GM23248 (cell line): ENCODE data around the gene PRKG2. TPM values are rescaled to one million over a fixed set of nuclear protein-coding genes. Genes with fewer than 3 reads are reported as not detected.

ENCODE experiments used
- DNase-seq: peaks from one replicate; pipeline ENCODE4 v3.0.0-alpha.2; 2015
- H2AFZ ChIP-seq: fragments of 200-600 bp; sonication (generic); 2 replicates; pipeline ENCODE4 v1.6.1; 2016; ENCODE audit warnings: antibody characterized with exemption
- H3F3A ChIP-seq: fragments of 200-600 bp; sonication (generic); 2 replicates; pipeline ENCODE4 v1.6.1; 2016; ENCODE audit warnings: mild to moderate bottlenecking, antibody characterized with exemption, mixed run types; ENCODE audit not compliant: insufficient read depth
- H3K27ac ChIP-seq: fragments of 200-600 bp; sonication (generic); 2 replicates; pipeline ENCODE4 v1.5.1; 2016; ENCODE audit warnings: mild to moderate bottlenecking
- H3K27me3 ChIP-seq: fragments of 200-600 bp; sonication (generic); replicated peaks from 2 replicates; pipeline ENCODE4 v1.6.1; 2016; ENCODE audit warnings: mild to moderate bottlenecking; ENCODE audit not compliant: insufficient read depth
- H3K36me3 ChIP-seq: fragments of 200-600 bp; sonication (generic); 2 replicates; pipeline ENCODE4 v1.6.1; 2016; ENCODE audit warnings: low read depth, mild to moderate bottlenecking
- H3K4me1 ChIP-seq: fragments of 200-600 bp; sonication (generic); 2 replicates; pipeline ENCODE4 v1.6.1; 2016; ENCODE audit warnings: mild to moderate bottlenecking; ENCODE audit not compliant: insufficient read depth
- H3K4me2 ChIP-seq: fragments of 200-600 bp; sonication (generic); one replicate; pipeline ENCODE4 v1.6.1; 2016; ENCODE audit warnings: mild to moderate bottlenecking; ENCODE audit not compliant: unreplicated experiment
- H3K4me3 ChIP-seq: fragments of 200-600 bp; sonication (generic); 2 replicates; pipeline ENCODE4 v1.5.1; 2016; ENCODE audit warnings: mild to moderate bottlenecking
- H3K79me2 ChIP-seq: fragments of 200-600 bp; sonication (generic); 2 replicates; pipeline ENCODE4 v1.6.1; 2016; ENCODE audit warnings: mild to moderate bottlenecking; ENCODE audit not compliant: insufficient read depth
- H3K9ac ChIP-seq: fragments of 200-600 bp; sonication (generic); 2 replicates; pipeline ENCODE4 v1.6.1; 2016; ENCODE audit warnings: mild to moderate bottlenecking
- H3K9me2 ChIP-seq: fragments of 200-600 bp; sonication (generic); 2 replicates; pipeline ENCODE4 v1.6.1; 2016; ENCODE audit warnings: mixed run types, mild to moderate bottlenecking, moderate library complexity; ENCODE audit not compliant: insufficient read depth
- H3K9me3 ChIP-seq: fragments of 200-600 bp; sonication (generic); one replicate; pipeline ENCODE4 v1.6.1; 2017; ENCODE audit warnings: low read depth
- H4K20me1 ChIP-seq: fragments of 200-600 bp; sonication (generic); 2 replicates; pipeline ENCODE4 v1.6.0; 2016; ENCODE audit not compliant: insufficient read depth
- EZH2 ChIP-seq: fragments of 200-600 bp; sonication (generic); IDR thresholded peaks from 2 replicates; pipeline ENCODE4 v1.6.1; 2018; ENCODE audit warnings: antibody characterized with exemption, mild to moderate bottlenecking; ENCODE audit not compliant: insufficient read depth, poor library complexity, severe bottlenecking
- EZH2phosphoT487 ChIP-seq: fragments of 200-600 bp; sonication (generic); IDR thresholded peaks from 2 replicates; pipeline ENCODE4 v1.6.1; 2018; ENCODE audit warnings: antibody characterized with exemption, moderate library complexity, mild to moderate bottlenecking, low read depth; ENCODE audit not compliant: insufficient read depth
- WGBS, 2 experiments: methylation state at CpG; one replicate each; pipeline ENCODE4 v1.1.6; 2015 to 2017; ENCODE audit warnings: low lambda C conversion rate in 2 of 2, low coverage in 1 of 2; ENCODE audit errors: missing lambda C conversion rate in 2 of 2; 5-methylcytosine and 5-hydroxymethylcytosine counted together
- in situ Hi-C: fragments of 300-500 bp; cut with MboI; formaldehyde crosslinking; loops from 2 replicates; pipeline ENCODE4 v1.15.0; 2020
- polyA plus RNA-seq: library from polyadenylated mRNA; unstranded; fragments of >200 nt; fragmentation: Nextera tagmentation; extraction: Ambion mirVana; gene quantifications from 2 replicates; pipeline ENCODE4 v1.2.1, GENCODE V29; 2016
- total RNA-seq: library from RNA; depleted of rRNA; stranded (reverse); fragments of >200 nt; shearing (Covaris generic); gene quantifications from 2 replicates; pipeline ENCODE4 v1.2.3, GENCODE V29; 2014; rRNA removed

PRKG2 gene
- 4.6 and 7.3 TPM in 2 replicates for total RNA-seq
- polyA plus RNA-seq, result 4.7 and 5.4 TPM in 2 replicates

DNA sequence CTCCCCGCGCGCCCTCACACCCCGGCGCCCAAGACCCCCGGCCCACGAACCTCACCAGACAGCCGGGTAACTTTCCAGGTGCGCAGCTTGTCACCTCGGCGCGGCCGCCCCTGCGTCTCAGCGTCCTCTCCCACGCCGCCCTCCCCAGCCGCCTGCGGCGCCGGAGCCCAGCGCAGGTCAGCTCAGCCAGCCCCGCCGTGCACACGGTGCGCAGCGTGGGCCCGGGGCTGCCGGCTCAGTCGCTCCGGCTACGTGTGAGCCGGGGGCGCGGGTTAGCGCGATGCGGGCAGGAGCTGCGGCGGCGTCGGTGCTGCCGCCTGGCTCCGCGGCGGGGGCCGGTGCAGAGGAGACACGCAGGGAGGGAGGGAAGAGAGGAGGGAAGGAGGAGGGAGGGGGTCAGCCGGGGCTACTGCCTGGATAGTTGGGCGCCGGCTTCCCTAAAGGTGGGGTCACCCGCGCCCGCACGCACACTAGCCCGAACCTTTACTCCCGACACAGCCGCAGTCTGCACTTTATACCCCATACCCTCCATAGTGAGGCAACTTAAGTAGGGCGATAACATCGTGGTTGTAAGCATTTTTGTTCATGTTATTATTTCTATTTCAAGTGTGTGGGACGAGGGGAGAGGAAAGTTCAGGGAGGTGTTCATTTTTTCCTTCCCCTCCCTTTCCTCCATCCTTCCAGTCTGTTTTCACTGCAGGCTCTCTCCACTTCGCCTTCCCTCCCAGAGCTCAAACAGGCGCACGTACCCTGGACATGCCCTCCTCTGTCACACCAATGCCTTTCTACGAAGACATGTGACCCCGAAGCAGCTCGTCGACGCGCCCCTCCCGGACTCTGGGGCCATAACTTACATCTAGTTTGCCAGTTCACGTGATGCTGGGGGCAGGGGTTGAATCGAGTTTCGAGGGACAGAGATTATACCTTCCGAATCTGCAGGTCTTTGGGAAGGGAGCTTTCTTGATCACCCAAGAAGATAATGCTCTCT is at the start of gene PRKG2:
PRKG2 (minus strand) TSS at position 342 of the 988 bp plus-strand sequence. CDS start 10,175 bp downstream, outside the sequence.
- WGBS, 2 experiments, result 1 to 2% methylated on average over 52 to 68 of the region's 75 CpGs
- H3K9ac ChIP-seq, result peak within 1 kb of the TSS; percentile 69

DNA sequence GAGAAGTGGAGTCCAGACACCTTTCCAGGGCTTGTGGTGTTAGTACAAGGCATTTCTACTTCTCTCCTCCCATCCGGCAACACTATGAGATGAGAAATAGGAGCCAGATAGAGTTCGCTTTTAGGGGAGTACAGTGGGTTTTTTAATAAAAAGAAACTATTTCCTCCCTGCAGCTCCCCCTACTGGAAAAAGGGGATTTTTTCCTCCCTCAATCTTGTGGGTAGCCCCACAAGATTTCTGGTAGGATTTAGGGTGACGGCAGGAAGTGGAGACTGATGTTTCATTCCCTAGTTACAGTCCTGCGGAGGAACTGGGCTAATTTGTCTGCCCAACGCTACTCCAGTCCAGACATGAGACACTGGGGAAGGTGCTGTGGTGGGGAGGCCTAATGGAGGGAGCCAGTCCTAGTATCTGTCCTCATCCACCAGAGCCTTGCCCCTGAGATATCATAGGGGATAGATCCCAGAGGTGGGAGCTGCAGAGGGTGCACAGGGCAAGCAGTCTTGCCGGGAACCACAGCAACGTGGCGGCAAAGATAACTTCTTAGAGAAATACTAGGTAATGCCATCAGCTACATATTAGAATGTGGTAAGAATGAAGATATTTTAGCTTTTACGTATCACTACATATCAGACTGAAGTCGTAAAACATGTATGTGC is 45.5 kb upstream of the PRKG2 start:
- TF ChIP-seq EZH2phosphoT487, result no peak
- no peak for TF ChIP-seq EZH2
- no peaks in the 10 kb centered on the region for H3K9me2 ChIP-seq
- peak; percentile 13 for DNase-seq
- no peaks in the 10 kb centered on the region for H3K27me3 ChIP-seq
- no peaks in the 10 kb centered on the region for H3K9me3 ChIP-seq
- no peaks in the 10 kb centered on the region for H3K79me2 ChIP-seq
- no peaks in the 10 kb centered on the region for H3K36me3 ChIP-seq
- H3K4me2 ChIP-seq, result no peak overlapping the region
- in situ Hi-C loops, result no loop called here
- no peak overlapping the region for H3K9ac ChIP-seq
- H3K4me1 ChIP-seq, result peaks cover 20% of the 10 kb centered on the region
- WGBS, 2 experiments, result 89 to 92% methylated on average over 10 of the region's 10 CpGs
- H3K4me3 ChIP-seq, result no peak overlapping the region
- H4K20me1 ChIP-seq, result no peaks in the 10 kb centered on the region
- no peak overlapping the region for H3K27ac ChIP-seq
- H2AFZ ChIP-seq, result no peak overlapping the region
- H3F3A ChIP-seq, result peaks cover 19% of the 10 kb centered on the region

More for the DNA sequence above, at the start of gene PRKG2:
- no peaks in the 10 kb centered on the region for H3K36me3 ChIP-seq
- H3F3A ChIP-seq, result peaks cover 26% of the 10 kb centered on the region; the same call in 1 of the 2 replicates
- peak within 1 kb of the TSS; percentile 82 for H2AFZ ChIP-seq
- peak; percentile 64 for DNase-seq
- TF ChIP-seq EZH2phosphoT487 (no peak), EZH2 (no peak)
- peak within 1 kb of the TSS; percentile 96 for H3K4me2 ChIP-seq
- no peaks in the 10 kb centered on the region for H3K9me3 ChIP-seq
- no peaks in the 10 kb centered on the region for H3K9me2 ChIP-seq
- in situ Hi-C loops, result no loop called here
- H3K79me2 ChIP-seq, result peaks cover 21% of the 10 kb centered on the region
- no peaks in the 10 kb centered on the region for H4K20me1 ChIP-seq
- peaks cover 23% of the 10 kb centered on the region; the same call in 1 of the 2 replicates for H3K4me1 ChIP-seq
- H3K4me3 ChIP-seq, result peak within 1 kb of the TSS; percentile 74
- H3K27me3 ChIP-seq, result no peaks in the 10 kb centered on the region
- H3K27ac ChIP-seq, result peak within 1 kb of the TSS; percentile 18; the same call in 1 of the 2 replicates

DNA sequence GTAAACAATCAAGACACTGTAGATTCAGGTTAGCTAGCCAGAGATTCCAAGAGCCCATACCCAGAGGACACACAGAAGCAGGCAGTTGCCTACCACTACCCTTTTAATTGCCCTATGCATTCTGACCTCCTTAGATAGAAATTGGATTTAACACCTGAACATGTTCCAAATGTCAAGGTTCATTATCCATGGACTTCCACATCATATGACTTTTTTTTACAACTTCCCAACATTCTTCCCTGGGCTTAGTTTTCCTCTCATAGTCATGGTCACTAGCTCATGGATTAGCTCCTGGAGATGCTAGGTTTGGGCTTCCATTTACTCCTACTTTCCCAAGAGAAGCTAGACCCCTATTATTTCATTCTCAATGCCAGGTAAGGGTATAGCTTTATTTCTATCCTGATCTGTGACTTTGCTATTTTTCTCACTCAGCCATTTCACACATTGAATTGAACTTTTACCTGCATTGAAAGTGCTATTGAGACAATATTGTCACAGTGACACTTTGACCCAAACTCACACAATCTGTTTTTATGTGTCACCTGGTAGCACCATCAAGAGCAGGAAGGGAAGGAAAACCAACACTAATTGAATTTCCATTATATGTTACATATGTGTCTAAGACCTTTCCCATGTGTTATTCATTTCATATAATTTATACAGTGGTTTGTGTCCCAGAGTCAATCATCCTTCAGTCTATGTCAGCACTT is 44.0 kb upstream of the PRKG2 start:
- no peaks in the 10 kb centered on the region for H4K20me1 ChIP-seq
- H3F3A ChIP-seq, result peaks cover 25% of the 10 kb centered on the region
- no peaks in the 10 kb centered on the region for H3K9me2 ChIP-seq
- no peaks in the 10 kb centered on the region for H3K36me3 ChIP-seq
- H3K4me2 ChIP-seq, result no peak overlapping the region
- no peak overlapping the region for H3K9ac ChIP-seq
- no peak overlapping the region for H3K4me3 ChIP-seq
- H2AFZ ChIP-seq, result no peak overlapping the region
- no peaks in the 10 kb centered on the region for H3K9me3 ChIP-seq
- TF ChIP-seq EZH2 (no peak), EZH2phosphoT487 (no peak)
- H3K79me2 ChIP-seq, result no peaks in the 10 kb centered on the region
- peaks cover 32% of the 10 kb centered on the region for H3K4me1 ChIP-seq
- no peak overlapping the region for H3K27ac ChIP-seq
- in situ Hi-C loops, result no loop called here
- no peak for DNase-seq
- H3K27me3 ChIP-seq, result no peaks in the 10 kb centered on the region

DNA sequence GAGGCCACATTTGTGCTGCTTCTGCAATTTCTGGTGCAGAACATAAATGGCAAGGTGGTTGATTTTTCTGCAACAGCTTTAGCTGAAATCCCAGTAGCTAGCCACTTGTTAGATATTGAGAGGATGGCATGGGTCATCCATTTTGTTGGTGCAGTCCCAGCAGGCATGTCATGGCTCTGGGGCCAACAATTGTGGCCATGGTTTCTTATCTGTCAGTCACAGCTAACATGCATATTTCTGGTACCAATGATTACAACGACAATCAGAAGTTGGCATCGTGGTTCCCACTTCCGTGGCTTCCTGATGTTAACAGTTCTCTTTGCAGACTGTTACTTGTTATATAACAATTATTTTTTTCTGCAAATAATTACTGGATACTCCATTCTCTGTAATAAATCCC is 42.8 kb upstream of the PRKG2 start:
- Histone ChIP-seq H3K79me2 (no peaks in the 10 kb centered on the region), H3K4me2 (no peak overlapping the region), H3K27ac (no peak overlapping the region), H3K9me3 (no peaks in the 10 kb centered on the region), H3K9ac (no peak overlapping the region), H4K20me1 (no peaks in the 10 kb centered on the region), H3K27me3 (no peaks in the 10 kb centered on the region), H3K4me3 (no peak overlapping the region), H3K4me1 (peaks cover 32% of the 10 kb centered on the region), H3F3A (peaks cover 25% of the 10 kb centered on the region), H2AFZ (no peak overlapping the region), H3K36me3 (no peaks in the 10 kb centered on the region), H3K9me2 (no peaks in the 10 kb centered on the region)
- 75 to 76% methylated on average over 3 of the region's 3 CpGs for WGBS, 2 experiments
- no peak for TF ChIP-seq EZH2phosphoT487
- TF ChIP-seq EZH2, result no peak
- in situ Hi-C loops, result no loop called here
- DNase-seq, result no peak
